GM10266 (cell line): ENCODE data around the gene SORL1.

ENCODE experiments used
- DNase-seq: peaks from one replicate; pipeline ENCODE4 v3.0.0; 2012; ENCODE audit errors: extremely low spot score
- CTCF ChIP-seq: IDR thresholded peaks from 2 replicates; pipeline ENCODE4 v1.5.1; 2012; ENCODE audit warnings: mild to moderate bottlenecking, low read depth; ENCODE audit not compliant: control insufficient read depth, insufficient read depth; ENCODE audit errors: missing control alignments

Gene SORL1

GRCh38 chr11:121439759-121440158 is 12.4 kb upstream of the SORL1 start:
- no peak for TF ChIP-seq CTCF
- no peak for DNase-seq

GRCh38 chr11:121441521-121441920 is 10.6 kb upstream of the SORL1 start:
- TF ChIP-seq CTCF: no peak
- no peak for DNase-seq

- DNase-seq: no peak
- no peak for TF ChIP-seq CTCF
Measured at GRCh38 chr11:121443688-121444275, 8.3 kb upstream of the SORL1 start.

GRCh38 chr11:121444526-121444925 is 7.6 kb upstream of the SORL1 start:
- no peak for DNase-seq
- no peak for TF ChIP-seq CTCF

GRCh38 chr11:121445071-121445768 is 6.9 kb upstream of the SORL1 start:
- DNase-seq: no peak
- no peak for TF ChIP-seq CTCF

- DNase-seq: no peak
- peak; percentile 21 for TF ChIP-seq CTCF
Measured at GRCh38 chr11:121446752-121447156, 5.4 kb upstream of the SORL1 start.

- no peak for DNase-seq
- TF ChIP-seq CTCF: no peak
Measured at GRCh38 chr11:121448011-121448410, 4.1 kb upstream of the SORL1 start.
